ENCODE measurements around the gene ZNF792.
A peak's percentile ranks its signal among the peaks of the same experiment; 100 is the strongest.
"Not testable (repeated sequence)": the region's sequence is repeated elsewhere in the genome, so short reads cannot be mapped to it uniquely, and the experiment has no call there.

ZNF792 gene

GRCh38 chr19:34970185-34970780, 6.3 kb upstream of the ZNF792 start:
- DNase-seq: not testable (repeated sequence)

DNA sequence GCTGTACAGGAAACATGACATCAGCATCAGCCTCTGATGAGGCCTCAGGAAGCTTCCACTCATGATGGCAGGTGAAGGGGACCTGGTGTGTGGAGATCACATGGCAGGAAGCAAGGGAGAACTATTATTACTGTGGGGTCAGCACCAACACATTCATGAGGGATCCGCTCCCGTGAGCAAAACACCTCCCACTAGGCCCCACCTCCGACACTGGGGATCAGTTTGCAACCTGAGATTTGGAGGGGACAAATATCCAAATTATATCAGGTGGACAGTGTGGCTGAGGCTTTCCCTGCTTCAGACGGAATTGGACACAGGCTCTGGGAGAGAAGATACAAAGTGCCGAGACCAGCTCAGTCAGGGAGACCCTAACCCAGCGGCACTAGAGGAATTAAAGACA, 5.7 kb upstream of the ZNF792 start:
- DNase-seq: no peak

DNA sequence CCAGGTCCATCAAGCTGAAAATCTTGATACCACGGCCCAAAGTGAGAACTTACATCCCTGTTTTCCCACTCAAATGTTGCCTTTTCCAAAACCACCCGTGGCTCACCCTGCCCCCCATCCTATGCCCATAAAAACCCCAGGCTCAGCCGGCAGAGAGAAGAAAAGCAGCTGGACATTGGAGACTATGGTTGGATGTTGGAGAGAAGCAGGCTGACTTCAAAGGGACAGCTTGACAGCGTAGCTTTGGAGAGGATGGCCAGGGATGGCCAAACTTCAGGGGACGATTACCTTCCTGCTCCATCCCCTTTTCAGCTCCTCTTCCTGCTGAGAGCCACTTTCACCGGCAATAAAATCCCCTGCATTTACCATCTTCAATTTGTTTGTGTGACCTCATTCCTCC, 3.5 kb upstream of the ZNF792 start:
- no peak for DNase-seq

DNA sequence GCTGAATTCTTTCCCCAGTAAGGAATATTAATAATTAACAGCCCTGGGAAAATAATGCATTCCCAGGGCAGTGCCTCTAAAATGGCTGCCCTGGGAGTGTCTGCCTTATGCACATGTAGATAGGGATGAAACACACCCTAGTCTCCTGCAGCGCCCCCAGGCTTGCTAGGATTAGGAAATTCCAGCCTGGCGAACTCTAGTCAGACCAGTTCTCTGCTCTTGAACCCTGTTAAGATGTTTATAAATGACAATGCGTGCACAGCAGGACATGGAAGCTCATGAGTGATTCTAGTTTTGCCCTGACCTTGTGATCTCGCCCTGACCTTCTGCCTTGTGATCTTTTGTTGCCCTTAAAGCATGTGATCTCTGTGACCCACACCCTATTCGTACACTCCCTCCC, 1.5 kb upstream of the ZNF792 start:
- not testable (repeated sequence) for DNase-seq

DNA sequence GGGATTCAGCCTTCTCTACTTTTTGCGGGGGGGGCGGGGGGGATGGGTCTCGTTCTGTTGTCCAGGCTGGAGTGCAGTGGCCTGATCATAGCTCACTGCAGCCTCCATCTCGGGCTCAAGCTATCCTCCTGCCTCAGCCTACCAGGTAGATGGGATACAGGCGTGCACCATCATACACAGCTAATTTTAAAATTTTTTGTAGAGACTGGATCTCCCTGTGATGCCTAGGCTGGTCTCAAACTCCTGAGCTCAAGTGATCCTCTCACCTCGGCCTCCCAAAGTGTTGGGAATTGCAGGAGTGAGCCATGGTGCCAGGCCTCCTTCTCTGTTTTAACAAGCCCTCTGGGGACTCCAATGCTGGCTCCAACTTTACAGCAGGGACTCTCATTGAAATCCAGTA, 569 bp upstream of the ZNF792 start:
- no peak for DNase-seq

- no peak for DNase-seq
Observed at GRCh38 chr19:34962687-34963572, 1.1 kb downstream of the ZNF792 start.

DNA sequence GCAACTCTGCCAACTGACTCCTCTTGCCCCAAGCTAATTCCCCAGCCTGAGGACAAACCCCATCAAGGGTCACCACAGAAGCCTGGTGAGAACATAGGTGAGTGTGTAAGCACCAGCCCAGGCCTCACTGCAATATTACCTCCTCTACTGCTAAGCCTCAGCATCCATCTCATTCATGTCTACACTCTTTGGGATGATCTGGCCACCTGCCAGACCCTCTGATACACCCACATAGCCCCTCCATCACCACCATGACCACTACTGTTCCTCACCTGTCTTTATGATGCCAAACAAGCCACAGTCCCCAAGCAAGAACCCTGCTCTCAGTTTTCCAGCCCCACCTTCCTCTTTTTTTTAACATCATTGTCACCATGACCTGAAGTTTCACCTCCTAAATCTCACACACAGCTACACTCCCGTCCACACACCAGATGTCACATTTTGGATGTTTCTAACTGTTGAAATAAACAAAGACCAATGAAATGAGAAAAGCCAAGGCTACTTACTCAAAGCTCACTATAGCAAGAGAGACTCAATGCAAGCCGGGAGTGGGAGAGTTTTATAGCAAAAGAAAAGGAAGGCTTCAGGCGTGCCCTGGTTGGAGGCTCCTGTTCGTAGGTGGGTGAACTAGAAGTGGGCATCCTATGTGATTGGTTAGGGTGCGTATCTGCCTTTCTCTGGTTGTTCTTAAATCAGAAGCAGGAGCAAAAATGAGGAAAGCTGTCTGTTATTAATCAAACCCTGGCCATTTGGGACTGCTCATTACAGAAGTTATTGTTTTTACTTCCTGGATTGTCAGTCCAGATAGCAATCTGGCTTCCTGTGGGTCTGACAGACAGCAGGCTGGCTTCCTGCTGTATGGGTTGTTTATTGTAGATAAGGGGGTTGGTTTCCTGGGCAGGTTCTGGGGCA, 2.0 kb downstream of the ZNF792 start:
- no peak for DNase-seq

- DNase-seq: no peak
Observed at GRCh38 chr19:34960940-34961679, 2.9 kb downstream of the ZNF792 start.

DNA sequence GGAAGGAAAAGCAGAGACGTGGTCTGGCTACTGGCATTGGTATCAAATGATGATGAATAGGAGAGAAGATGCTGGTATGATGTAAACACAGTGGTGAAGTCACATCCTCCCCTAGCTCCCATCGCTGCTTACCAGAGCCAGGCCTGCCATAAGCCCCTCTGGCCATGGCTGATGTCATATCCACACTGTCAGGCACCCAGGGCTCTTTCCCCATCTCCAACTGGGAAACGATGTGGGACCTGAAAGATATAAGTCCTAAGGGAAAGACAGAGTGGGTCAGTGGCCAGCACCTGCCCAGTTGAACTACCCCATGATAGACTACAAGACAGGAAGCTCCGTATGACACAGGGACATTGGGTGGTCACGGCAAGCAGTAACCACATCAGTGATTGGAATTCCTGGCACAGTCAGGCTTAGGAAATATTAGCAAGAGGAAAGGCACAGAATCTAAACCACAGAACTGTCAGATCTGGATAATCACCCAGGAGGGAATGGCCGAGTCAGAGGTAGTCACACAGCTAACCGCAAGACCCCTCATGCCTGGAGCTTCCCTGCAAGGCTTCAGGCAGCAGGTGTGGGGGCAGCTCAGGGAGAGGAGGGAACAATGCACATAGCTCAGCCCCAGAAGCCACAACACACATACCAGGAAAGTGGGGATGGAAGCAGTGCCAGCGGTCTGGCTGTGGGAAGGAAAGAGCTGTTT, 3.8 kb downstream of the ZNF792 start:
- no peak for DNase-seq

DNA sequence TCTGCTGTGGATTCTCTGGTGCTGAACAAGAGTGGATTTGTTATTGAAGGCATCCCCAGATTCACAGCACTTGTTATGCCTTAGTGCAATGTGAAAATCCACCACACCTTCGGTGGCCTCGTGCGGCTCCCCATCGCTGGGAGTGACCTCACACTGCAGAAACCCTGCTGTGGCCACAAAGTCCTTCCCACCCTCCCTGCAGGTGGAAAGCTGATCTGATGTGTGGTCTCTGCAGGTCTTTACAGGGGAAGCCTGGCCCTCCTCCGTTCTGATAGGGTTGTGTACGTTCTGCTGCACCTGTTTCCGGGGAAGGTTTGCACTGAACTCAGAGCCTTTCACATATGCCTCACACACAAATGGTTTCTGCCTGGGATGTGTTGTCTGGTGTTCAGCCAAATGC, 5.0 kb downstream of the ZNF792 start:
- no peak for DNase-seq

DNA sequence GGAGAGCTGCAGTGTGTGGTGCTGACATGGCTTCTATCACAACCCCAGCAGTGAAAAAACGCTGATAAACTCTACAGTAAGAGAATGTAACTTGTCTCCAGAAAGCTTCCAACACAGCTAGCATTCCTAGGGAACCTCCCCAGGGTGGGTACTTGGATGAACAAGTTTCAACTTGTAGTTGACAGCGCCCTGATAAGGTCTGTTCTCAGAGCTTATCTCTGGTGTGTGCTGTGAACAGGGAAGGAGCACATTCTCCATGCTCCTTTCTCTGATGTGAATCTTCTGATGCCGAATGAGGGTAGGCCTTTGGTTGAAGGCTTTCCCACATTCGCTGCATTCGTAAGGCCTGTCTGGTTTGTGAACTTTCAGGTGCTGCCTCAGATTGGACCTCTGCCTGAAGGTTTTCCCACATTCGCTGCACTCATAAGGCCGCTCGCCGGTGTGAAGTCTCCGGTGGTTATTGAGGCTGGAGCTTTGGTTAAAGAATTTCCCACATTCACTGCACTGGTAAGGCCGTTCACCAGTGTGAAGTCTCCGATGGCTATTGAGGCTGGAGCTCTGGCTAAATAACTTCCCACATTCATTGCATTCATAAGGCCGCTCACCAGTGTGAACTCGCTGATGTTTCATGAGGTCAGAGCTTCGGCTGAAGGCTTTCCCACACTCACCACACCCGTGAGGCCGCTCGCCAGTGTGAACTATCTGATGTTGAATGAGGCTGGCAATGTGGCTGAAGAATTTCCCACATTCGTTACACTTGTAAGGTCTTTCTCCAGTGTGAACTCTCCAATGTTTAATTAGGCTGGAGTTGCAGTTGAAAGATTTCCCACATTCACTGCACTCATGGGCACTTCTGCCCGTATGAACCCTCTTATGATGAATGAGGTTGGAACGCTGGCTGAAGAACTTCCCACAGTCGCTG, 5.9 kb downstream of the ZNF792 start:
- no peak for DNase-seq

GRCh38 chr19:34953092-34953491, 10.9 kb downstream of the ZNF792 start:
- DNase-seq: no peak

DNA sequence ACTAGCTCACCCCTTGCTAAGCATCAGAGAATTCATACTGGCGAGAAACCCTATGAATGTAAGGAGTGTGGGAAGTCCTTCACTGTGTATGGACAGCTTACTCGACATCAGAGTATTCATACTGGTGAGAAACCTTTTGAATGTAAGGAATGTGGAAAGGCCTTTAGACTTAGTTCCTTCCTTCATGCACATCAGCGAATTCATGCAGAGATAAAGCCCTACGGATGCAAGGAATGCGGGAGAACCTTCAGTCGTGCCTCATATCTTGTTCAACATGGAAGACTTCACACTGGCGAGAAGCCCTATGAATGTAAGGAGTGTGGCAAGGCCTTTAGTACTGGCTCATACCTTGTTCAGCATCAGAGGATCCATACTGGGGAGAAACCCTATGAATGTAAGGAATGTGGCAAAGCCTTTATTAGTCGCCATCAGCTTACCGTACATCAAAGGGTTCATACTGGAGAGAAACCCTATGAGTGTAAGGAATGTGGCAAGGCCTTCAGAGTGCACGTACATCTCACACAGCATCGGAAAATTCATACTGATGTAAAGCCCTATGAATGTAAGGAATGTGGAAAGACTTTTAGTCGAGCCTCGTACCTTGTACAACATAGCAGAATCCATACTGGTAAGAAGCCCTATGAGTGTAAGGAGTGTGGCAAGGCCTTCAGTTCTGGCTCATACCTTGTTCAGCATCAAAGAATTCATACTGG, 20.0 kb downstream of the ZNF792 start:
- no peak for DNase-seq

GRCh38 chr19:34938886-34939285, 25.1 kb downstream of the ZNF792 start:
- no peak for DNase-seq

DNA sequence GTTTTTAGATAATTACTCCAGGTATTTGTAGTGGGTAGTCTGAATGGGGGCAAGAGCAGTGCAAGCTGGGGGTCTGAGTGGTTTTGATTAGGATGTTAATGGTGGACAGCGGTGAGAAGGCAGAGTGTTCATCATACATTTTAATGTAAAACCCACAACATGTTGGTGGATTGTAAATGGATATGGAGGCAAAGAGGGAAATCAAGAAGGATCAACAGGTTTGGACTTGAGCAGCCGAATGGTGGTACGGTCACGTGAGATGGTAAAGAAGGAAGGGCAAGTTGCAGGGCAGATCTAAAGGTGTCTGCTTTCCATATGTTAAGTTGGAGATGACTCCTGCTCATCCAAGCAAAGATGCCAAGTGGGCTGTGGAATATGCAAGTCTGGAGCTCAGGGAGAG, 27.8 kb downstream of the ZNF792 start:
- no peak for DNase-seq

DNA sequence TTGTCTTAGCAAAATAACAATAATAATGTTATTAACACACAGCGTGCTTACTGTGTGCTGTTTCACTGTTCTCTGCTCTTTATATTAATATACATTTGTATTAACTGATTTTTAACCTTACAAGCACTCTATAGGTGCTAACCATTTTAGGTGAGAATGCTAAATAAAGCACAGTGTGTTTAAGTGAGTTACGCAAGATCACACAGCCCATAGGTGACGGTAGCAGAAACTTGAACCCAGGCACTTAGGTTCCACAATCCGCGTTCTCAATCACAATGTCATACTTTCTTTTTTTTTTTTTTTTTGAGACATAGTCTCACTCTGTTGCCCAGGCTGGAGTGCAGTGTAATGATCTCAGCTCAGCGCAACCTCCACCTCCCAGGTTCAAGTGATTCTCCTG, 31.5 kb downstream of the ZNF792 start:
- DNase-seq: no peak

DNA sequence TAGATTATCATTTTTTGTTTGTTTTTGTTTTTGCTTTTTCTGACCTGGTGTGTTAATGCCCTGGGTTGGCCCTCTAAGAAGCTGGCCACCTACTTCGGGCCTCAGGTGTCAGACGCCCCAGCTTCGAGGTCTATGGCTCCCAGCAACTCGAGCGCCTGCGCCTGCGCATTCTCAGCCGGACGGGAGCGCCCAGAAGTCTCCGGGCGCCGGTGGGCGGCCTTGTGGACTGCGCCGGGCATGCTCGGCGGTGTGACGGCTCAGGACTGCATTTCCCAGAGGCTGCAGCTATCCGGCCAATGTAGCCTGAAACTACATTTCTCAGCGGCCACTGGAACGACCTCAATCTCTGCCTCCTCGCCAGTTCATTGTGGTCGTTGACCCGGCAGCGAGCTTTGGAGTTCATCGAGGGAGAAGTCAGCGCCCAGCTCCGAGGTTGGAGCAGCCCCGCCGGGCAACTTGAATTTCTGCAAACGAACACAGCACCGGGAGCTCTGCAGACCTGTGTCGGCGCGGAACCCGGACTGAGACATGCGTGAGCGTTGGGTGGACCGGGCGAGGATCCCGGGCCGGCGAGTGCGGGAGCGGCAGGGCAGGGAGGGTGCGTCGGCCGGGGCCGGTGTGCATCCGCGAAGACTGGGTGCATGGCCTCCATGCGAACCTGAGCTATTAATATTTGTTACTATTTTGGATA, 37.2 kb downstream of the ZNF792 start, which contains the start of gene ZNF30:
Gene ZNF30, plus strand, starts transcription at position 219 of the 691 bp plus-strand sequence. CDS start 3,045 bp downstream, outside the sequence.
- DNase-seq: peak; percentile 68

GRCh38 chr19:34926361-34926684, 37.7 kb downstream of the ZNF792 start:
- DNase-seq: no peak

DNA sequence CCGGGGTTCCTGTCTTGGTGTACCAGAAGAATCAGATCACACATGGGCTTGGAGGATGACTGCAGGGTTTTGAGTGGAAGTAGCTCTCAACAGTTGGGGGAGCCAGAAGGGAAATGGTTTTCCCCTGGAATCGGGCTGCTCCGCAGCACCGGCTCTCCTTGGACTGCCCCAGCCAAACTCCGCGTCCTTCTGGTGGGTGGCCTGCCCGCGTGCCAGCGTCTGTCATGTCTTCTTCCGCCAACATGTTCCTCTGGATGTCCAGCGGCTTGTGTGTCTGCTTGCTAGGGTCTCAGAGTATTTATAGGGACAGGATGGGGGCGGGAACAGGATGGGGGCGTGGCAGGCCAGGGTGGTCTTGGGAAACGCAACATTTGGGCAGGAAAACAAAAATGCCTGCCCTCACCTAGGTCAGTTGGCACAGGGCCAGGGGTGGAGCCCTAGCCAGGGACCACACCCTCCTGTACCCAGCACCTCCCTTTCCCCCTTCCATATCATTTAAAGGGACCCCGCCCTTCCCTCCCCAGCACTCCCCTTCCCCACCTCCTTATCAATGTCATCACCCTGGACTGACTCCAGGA, 38.7 kb downstream of the ZNF792 start:
- DNase-seq: no peak

Data from activated effector memory CD4-positive, alpha-beta T cell treated with Interleukin-2 at 50 U/mL for 16 hours (primary cell).